ENCODE results near the gene TMA7B.
"Not testable (repeated sequence)": the region's sequence is repeated elsewhere in the genome, so short reads cannot be mapped to it uniquely, and the experiment has no call there.

The TMA7B gene

GRCh38 chr22:39992088-39992826, 32.1 kb downstream of the TMA7B start:
- no peak overlapping the region for H3K4me3 ChIP-seq (ENCODE audit: low read length)

GRCh38 chr22:39992894-39993293, 32.7 kb downstream of the TMA7B start:
- H3K4me3 ChIP-seq (ENCODE audit: low read length): not testable (repeated sequence)

More at GRCh38 chr22:39992088-39992826, 32.1 kb downstream of the TMA7B start:
- TF ChIP-seq ZNF274 (IDR thresholded peaks at IDR 0.05; ENCODE audit: low read depth, low read length): no peak

GRCh38 chr22:39994041-39994565, 33.9 kb downstream of the TMA7B start:
- no peak overlapping the region for H3K4me3 ChIP-seq (ENCODE audit: low read length)
- TF ChIP-seq ZNF274 (IDR thresholded peaks at IDR 0.05; ENCODE audit: low read depth, low read length): no peak

GRCh38 chr22:39994566-39995392, 34.6 kb downstream of the TMA7B start, which contains the start of gene FAM83F:
TSS of gene FAM83F (plus strand) at chr22:39994954. CDS start at chr22:39995043, 89 bp downstream.
- TF ChIP-seq ZNF274 (IDR thresholded peaks at IDR 0.05; ENCODE audit: low read depth, low read length): no peak
- H3K4me3 ChIP-seq (ENCODE audit: low read length): no peak within 1 kb of the TSS

GRCh38 chr22:39995393-39996252, 35.4 kb downstream of the TMA7B start:
- TF ChIP-seq ZNF274 (IDR thresholded peaks at IDR 0.05; ENCODE audit: low read depth, low read length): no peak
- no peak overlapping the region for H3K4me3 ChIP-seq (ENCODE audit: low read length)

GRCh38 chr22:39996732-39997131, 36.5 kb downstream of the TMA7B start:
- H3K4me3 ChIP-seq (ENCODE audit: low read length): no peak overlapping the region
- no peak for TF ChIP-seq ZNF274 (IDR thresholded peaks at IDR 0.05; ENCODE audit: low read depth, low read length)

GRCh38 chr22:39997421-39997820, 37.2 kb downstream of the TMA7B start:
- TF ChIP-seq ZNF274 (IDR thresholded peaks at IDR 0.05; ENCODE audit: low read depth, low read length): no peak
- no peak overlapping the region for H3K4me3 ChIP-seq (ENCODE audit: low read length)

GRCh38 chr22:39997939-39998726, 37.9 kb downstream of the TMA7B start:
- no peak for TF ChIP-seq ZNF274 (IDR thresholded peaks at IDR 0.05; ENCODE audit: low read depth, low read length)
- H3K4me3 ChIP-seq (ENCODE audit: low read length): no peak overlapping the region

- TF ChIP-seq ZNF274 (IDR thresholded peaks at IDR 0.05; ENCODE audit: low read depth, low read length): no peak
Measured at GRCh38 chr22:39999144-39999757, 39.1 kb downstream of the TMA7B start.

GRCh38 chr22:40000171-40000570, 40.0 kb downstream of the TMA7B start:
- no peak for TF ChIP-seq ZNF274 (IDR thresholded peaks at IDR 0.05; ENCODE audit: low read depth, low read length)

More at GRCh38 chr22:39999144-39999757, 39.1 kb downstream of the TMA7B start:
- no peak overlapping the region for H3K4me3 ChIP-seq (ENCODE audit: low read length)

GRCh38 chr22:40001106-40001505, 40.9 kb downstream of the TMA7B start:
- no peak for TF ChIP-seq ZNF274 (IDR thresholded peaks at IDR 0.05; ENCODE audit: low read depth, low read length)
- no peak overlapping the region for H3K4me3 ChIP-seq (ENCODE audit: low read length)

More at GRCh38 chr22:40000171-40000570, 40.0 kb downstream of the TMA7B start:
- no peak overlapping the region for H3K4me3 ChIP-seq (ENCODE audit: low read length)

GRCh38 chr22:40001800-40002577, 41.8 kb downstream of the TMA7B start:
- H3K4me3 ChIP-seq (ENCODE audit: low read length): no peak overlapping the region
- no peak for TF ChIP-seq ZNF274 (IDR thresholded peaks at IDR 0.05; ENCODE audit: low read depth, low read length)

Measured in GM08714 (cell line).